AG04450 (cell line): Measurements from ENCODE around the gene ADAMTS14. TPM values are rescaled to one million over a fixed set of nuclear protein-coding genes. Genes with fewer than 3 reads are reported as not detected.

Experiments
- CTCF ChIA-PET: fragments of 300-600, 350-600 bp; formaldehyde crosslinking; extraction: SDS; loops from one replicate; lab custom pipeline; 2022; ENCODE audit warnings: antibody characterized with exemption, inconsistent platforms; lab: Charles Lee
- POLR2A ChIA-PET: fragments of 350-600 bp; formaldehyde crosslinking; extraction: SDS; loops from one replicate; lab custom pipeline; 2021; ENCODE audit warnings: antibody characterized with exemption, inconsistent platforms; lab: Yijun Ruan, JAX
- DNase-seq: peaks from one replicate; pipeline ENCODE4 v3.0.0-alpha.2; 2011; ENCODE audit warnings: low read depth, low spot score
- H3K27ac ChIP-seq: one replicate; pipeline ENCODE4 v1.5.1; 2012; ENCODE audit warnings: low read depth, low read length, control low read depth
- H3K27me3 ChIP-seq: one replicate; pipeline ENCODE4 v1.6.0; 2012; ENCODE audit warnings: low read length; ENCODE audit not compliant: control insufficient read depth, insufficient read depth
- H3K4me3 ChIP-seq: 2 replicates; pipeline ENCODE4 v1.5.1; 2011; ENCODE audit warnings: mild to moderate bottlenecking, low read depth, low read length, control low read depth
- H3K9me3 ChIP-seq: 2 replicates; pipeline ENCODE4 v1.5.1; 2012; ENCODE audit warnings: low read length; ENCODE audit not compliant: control insufficient read depth, insufficient read depth
- polyA plus RNA-seq: library from polyadenylated mRNA; depleted of rRNA; stranded (reverse); fragments of >200 nt; gene quantifications from 2 replicates; pipeline ENCODE4 v1.2.3, GENCODE V29; 2011
- TF ChIP-seq, protein P1 (sequence below): IDR thresholded peaks from 2 replicates; pipeline ENCODE4 v1.5.1; 2011; ENCODE audit warnings: low read depth, low read length, control low read depth, inconsistent platforms

The ADAMTS14 gene
- polyA plus RNA-seq, 1 experiment: 2.9 TPM

DNA sequence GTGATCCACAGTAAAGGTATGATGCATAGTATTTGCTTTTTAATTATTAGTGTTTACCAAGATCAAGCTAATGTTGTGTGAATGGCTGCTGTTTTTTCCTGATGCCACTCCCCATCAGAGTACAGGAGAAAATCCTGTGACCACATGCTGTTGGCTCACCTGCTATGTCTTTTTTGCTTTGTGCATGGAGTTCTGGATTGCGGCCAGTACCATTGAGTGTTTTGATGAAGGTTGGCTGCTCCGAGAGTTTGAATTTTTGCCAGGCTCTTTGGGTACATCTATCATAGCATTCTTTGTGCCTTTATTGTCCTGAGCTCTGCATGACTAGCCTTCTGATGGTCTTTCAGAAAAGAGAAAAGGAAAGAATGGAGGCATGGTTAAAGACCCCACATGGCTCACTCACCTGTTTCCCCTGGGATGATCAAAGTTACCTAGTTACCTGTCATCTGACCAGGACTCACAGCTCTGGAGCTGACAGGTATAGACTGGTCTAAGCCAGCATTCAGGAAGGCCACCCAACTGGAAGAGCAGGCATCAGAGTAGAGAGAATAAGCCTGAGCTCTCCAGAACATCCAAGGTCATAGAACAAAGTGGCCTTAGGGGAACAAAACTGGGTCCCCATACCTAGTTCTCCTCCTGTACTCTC lies 131.6 kb downstream of the ADAMTS14 start:
- TF ChIP-seq, protein P1, sequence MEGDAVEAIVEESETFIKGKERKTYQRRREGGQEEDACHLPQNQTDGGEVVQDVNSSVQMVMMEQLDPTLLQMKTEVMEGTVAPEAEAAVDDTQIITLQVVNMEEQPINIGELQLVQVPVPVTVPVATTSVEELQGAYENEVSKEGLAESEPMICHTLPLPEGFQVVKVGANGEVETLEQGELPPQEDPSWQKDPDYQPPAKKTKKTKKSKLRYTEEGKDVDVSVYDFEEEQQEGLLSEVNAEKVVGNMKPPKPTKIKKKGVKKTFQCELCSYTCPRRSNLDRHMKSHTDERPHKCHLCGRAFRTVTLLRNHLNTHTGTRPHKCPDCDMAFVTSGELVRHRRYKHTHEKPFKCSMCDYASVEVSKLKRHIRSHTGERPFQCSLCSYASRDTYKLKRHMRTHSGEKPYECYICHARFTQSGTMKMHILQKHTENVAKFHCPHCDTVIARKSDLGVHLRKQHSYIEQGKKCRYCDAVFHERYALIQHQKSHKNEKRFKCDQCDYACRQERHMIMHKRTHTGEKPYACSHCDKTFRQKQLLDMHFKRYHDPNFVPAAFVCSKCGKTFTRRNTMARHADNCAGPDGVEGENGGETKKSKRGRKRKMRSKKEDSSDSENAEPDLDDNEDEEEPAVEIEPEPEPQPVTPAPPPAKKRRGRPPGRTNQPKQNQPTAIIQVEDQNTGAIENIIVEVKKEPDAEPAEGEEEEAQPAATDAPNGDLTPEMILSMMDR: no peak
- ChIA-PET POLR2A (no interaction called here), CTCF (interaction anchor here (0.7 to 0.9 kb wide), 2 partner anchors 11 to 252 kb away, joined by 3 read pairs; no protein-coding TSS in a partner anchor)
- DNase-seq: no peak
- no peaks in the 10 kb centered on the region; the same call in 1 of the 2 replicates for H3K9me3 ChIP-seq
- H3K4me3 ChIP-seq: no peak overlapping the region
- H3K27me3 ChIP-seq: peaks cover 30% of the 10 kb centered on the region
- no peak overlapping the region for H3K27ac ChIP-seq

DNA sequence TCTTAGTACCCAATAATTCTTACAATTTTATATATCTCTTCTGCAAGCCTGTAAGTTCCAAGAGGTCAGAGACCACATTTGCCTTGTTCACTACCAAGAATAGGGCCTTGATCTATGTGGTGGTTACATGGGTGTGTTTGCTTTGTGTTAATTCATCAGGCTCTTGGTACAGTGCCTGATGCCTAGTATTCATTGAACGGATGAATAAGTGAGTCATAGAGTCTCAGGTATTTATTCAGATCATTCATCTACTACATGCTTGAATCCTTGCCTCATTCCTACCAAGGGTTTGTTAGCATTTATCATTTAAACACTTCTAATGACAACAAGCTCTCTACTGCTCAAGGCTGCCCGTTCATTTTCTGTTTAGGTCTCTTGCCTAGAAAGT lies 132.1 kb downstream of the ADAMTS14 start:
- DNase-seq: no peak
- peaks cover 30% of the 10 kb centered on the region for H3K27me3 ChIP-seq
- CTCF ChIA-PET: no interaction called here
- TF ChIP-seq, protein P1: no peak
- no peaks in the 10 kb centered on the region; the same call in 1 of the 2 replicates for H3K9me3 ChIP-seq
- no peak overlapping the region for H3K27ac ChIP-seq
- POLR2A ChIA-PET: no interaction called here
- no peak overlapping the region for H3K4me3 ChIP-seq

DNA sequence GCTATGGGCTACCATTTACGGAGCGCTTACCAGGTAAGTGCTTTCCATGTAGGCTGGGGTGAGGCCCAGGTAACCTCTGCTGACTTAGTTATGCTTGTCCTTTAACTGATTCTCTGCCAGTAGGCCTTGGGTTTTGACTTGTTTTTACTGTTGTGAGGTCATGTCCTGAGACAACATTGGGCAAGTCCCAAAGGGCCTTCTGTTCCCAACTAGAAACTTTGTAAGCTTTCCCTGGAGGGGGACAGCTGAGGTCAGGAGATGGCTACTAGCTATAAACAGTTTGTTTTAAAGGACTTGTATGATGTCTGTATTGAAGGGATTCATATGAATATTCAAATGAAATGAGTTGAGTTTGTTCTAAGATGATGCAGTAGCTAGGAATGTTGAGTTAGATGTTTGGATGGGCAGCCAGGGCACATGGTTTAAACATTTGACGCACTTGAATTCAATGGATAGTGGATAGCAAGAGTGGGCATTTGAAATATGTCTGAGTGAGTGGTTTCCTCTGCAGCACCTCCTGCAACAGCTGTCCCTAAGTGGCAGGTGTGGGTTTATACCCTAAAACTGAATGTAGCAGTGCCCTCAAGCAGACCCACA lies 133.4 kb downstream of the ADAMTS14 start:
- DNase-seq: no peak
- no peak overlapping the region for H3K27ac ChIP-seq
- ChIA-PET CTCF (interaction anchor here (0.8 kb wide), 1 partner anchor 67 kb away, joined by 3 read pairs; no protein-coding TSS in a partner anchor), POLR2A (no interaction called here)
- TF ChIP-seq, protein P1: no peak
- H3K27me3 ChIP-seq: peaks cover 24% of the 10 kb centered on the region
- H3K4me3 ChIP-seq: no peak overlapping the region
- no peaks in the 10 kb centered on the region; the same call in 1 of the 2 replicates for H3K9me3 ChIP-seq

DNA sequence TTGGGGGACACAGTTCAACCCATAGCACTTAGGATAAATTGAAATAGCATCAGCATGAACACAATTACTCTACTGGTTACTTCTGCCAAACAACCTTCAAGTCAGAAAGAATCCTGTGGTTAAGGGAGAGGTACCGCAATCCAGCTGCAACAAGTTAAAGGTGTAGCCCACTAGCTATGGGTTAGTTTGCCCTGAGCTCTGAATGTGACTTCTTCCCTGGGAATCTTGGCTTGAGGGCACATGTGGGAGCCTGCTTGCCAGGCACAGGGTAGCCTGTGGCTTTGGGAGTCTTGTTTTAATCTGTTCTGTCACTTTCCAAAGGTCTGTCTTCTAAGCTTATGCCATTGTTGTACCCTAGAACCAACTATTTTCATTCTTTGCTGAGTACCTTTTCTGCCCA lies 134.5 kb downstream of the ADAMTS14 start:
- DNase-seq: no peak
- ChIA-PET POLR2A (no interaction called here), CTCF (no interaction called here)
- no peak overlapping the region for H3K4me3 ChIP-seq
- TF ChIP-seq, protein P1: no peak
- no peak overlapping the region for H3K27ac ChIP-seq
- no peaks in the 10 kb centered on the region; the same call in 1 of the 2 replicates for H3K9me3 ChIP-seq
- peaks cover 18% of the 10 kb centered on the region for H3K27me3 ChIP-seq

DNA sequence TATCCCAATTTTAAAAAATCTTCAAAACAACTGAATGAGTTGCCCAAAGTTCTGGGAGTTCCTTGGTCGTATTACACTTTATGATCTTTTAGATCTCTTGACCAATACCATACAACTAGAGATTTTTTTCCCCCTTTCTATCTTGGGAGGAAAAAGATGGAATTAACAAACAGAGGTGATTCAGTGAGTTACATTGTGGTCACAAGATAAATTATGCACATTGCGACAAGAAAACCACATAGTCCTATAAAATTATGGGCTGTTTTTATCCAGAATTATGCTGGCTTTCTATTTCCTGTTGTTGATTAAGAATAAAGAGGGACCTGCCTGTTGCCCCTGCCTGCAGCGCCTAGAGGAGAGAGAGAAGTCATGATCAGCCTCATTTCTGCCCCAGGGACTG lies 135.2 kb downstream of the ADAMTS14 start:
- TF ChIP-seq, protein P1: no peak
- CTCF ChIA-PET: no interaction called here
- no peak for DNase-seq
- Histone ChIP-seq H3K4me3 (no peak overlapping the region), H3K27ac (no peak overlapping the region), H3K9me3 (no peaks in the 10 kb centered on the region; the same call in 1 of the 2 replicates), H3K27me3 (peaks cover 22% of the 10 kb centered on the region)
- POLR2A ChIA-PET: no interaction called here
